HT-29 (cell line): ENCODE results near the gene TMEM81. TPM values are rescaled to one million over a fixed set of nuclear protein-coding genes. Genes with fewer than 3 reads are reported as not detected.

Experiments
- total RNA-seq: library from RNA; depleted of rRNA; stranded (reverse); fragments of >200 nt; shearing (Covaris generic); gene quantifications from 2 replicates; pipeline ENCODE4 v1.2.3, GENCODE V29; 2014; rRNA removed

Gene TMEM81
- total RNA-seq, 1 experiment from 2014 or later, result 0.92 TPM

Other genes with a start within 250 kb of the TMEM81 start
- gene NFASC, start 213.6 kb downstream of the TMEM81 start, total RNA-seq, result not detected in 2 replicates
- gene CNTN2, start 41.2 kb downstream of the TMEM81 start, total RNA-seq, result not detected in 2 replicates
- gene RBBP5, start 37.5 kb upstream of the TMEM81 start, total RNA-seq, result 10.7 and 12.2 TPM in 2 replicates
- 1.2 and 1.7 TPM in 2 replicates for gene DSTYK, start 127.2 kb upstream of the TMEM81 start, total RNA-seq
- gene TMCC2, start 143.5 kb upstream of the TMEM81 start, total RNA-seq, result 0.08 and 0.21 TPM in 2 replicates
- 2.4 and 3.9 TPM in 2 replicates for gene NUAK2, start 237.3 kb upstream of the TMEM81 start, total RNA-seq